ENCODE results near the gene AKR7A3. TPM values are rescaled to one million over a fixed set of nuclear protein-coding genes. Genes with fewer than 3 reads are reported as not detected.
A peak's percentile ranks its signal among the peaks of the same experiment; 100 is the strongest.

Gene AKR7A3
- total RNA-seq, 1 donor from 2014 or later, result 11.7 TPM

DNA sequence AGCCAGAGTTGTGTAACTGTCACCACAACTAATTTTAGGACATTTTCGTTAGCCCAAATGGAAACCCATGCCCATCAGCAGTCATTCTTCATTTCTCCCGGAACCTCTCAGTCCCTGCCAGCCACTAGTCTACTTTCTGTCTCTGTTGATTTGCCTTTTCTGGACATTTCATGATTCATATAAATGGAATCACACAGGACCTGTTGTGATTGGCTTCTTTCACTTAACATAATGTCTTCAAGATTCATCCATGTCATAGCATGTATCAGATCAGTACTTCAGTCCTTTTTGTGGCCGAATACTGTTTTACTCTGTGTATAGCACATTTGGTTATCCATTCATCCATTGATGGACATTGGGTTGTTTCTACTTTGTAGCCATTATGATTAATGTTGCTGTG, 30.6 kb upstream of the AKR7A3 start:
- no peak for DNase-seq (ENCODE audit: low spot score in 2 of 2)
- no peaks in the 10 kb centered on the region for H3K27me3 ChIP-seq
- TF ChIP-seq, protein P1, sequence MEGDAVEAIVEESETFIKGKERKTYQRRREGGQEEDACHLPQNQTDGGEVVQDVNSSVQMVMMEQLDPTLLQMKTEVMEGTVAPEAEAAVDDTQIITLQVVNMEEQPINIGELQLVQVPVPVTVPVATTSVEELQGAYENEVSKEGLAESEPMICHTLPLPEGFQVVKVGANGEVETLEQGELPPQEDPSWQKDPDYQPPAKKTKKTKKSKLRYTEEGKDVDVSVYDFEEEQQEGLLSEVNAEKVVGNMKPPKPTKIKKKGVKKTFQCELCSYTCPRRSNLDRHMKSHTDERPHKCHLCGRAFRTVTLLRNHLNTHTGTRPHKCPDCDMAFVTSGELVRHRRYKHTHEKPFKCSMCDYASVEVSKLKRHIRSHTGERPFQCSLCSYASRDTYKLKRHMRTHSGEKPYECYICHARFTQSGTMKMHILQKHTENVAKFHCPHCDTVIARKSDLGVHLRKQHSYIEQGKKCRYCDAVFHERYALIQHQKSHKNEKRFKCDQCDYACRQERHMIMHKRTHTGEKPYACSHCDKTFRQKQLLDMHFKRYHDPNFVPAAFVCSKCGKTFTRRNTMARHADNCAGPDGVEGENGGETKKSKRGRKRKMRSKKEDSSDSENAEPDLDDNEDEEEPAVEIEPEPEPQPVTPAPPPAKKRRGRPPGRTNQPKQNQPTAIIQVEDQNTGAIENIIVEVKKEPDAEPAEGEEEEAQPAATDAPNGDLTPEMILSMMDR (IDR thresholded peaks at IDR 0.05), result no peak
- peaks cover 5 to 14% of the 10 kb centered on the region in 2 donors for H3K36me3 ChIP-seq
- no peaks in the 10 kb centered on the region for H3K4me1 ChIP-seq
- H3K9me3 ChIP-seq, result no peaks in the 10 kb centered on the region
- intact Hi-C loops (cut with DNase I), result loop anchor here (10.0 kb wide), 1 partner anchor 394 kb away; no protein-coding TSS in a partner anchor
- no peak overlapping the region for H3K4me3 ChIP-seq
- no peak overlapping the region for H3K27ac ChIP-seq

DNA sequence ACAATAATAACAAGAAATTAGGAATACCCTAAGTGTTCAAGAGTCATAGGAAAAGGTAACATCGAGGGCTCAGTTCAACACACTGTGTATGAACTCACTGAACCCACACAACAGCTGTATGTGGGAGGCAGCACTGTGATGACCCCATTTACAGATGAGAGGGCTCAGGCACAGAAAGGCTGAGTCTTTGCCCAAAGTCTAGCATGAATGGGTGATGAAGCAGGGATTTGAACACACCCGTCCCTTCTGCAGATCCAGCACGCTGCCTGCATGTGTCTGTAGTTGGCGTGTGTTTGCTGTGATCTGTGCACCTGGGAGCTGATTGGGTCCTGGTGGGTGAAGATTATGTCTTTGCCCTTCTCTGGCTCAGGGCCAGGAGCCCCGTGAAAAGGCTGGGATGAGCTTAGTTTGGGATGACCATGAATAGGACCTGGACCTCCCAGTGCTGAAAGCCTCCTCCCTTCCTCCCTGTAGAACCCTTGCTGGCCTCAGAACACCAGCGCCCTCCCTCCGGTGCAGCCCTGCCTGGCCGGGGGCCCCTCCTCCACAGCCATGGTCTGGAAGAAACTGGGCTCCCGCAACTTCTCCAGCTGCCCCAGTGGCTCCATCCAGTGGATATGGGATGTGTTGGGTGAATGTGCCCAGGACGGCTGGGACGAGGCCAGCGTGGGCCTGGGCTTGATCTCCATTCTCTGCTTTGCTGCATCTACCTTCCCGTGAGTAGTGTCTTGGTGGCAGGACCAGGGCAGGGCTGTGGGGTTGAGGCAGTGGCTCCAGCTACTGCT, 28.7 kb upstream of the AKR7A3 start:
- peaks cover 0 to 5% of the 10 kb centered on the region in 2 donors for H3K4me1 ChIP-seq
- H3K4me3 ChIP-seq, result no peak overlapping the region
- no peak overlapping the region for H3K27ac ChIP-seq
- peaks cover 0 to 7% of the 10 kb centered on the region in 2 donors for H3K36me3 ChIP-seq
- TF ChIP-seq, protein P1 (IDR thresholded peaks at IDR 0.05), result no peak
- intact Hi-C loops (cut with DNase I), result loop anchor here (10.0 kb wide), 1 partner anchor 393 kb away; no protein-coding TSS in a partner anchor
- no peaks in the 10 kb centered on the region for H3K9me3 ChIP-seq
- no peak for DNase-seq (ENCODE audit: low spot score in 2 of 2)
- H3K27me3 ChIP-seq, result no peaks in the 10 kb centered on the region

DNA sequence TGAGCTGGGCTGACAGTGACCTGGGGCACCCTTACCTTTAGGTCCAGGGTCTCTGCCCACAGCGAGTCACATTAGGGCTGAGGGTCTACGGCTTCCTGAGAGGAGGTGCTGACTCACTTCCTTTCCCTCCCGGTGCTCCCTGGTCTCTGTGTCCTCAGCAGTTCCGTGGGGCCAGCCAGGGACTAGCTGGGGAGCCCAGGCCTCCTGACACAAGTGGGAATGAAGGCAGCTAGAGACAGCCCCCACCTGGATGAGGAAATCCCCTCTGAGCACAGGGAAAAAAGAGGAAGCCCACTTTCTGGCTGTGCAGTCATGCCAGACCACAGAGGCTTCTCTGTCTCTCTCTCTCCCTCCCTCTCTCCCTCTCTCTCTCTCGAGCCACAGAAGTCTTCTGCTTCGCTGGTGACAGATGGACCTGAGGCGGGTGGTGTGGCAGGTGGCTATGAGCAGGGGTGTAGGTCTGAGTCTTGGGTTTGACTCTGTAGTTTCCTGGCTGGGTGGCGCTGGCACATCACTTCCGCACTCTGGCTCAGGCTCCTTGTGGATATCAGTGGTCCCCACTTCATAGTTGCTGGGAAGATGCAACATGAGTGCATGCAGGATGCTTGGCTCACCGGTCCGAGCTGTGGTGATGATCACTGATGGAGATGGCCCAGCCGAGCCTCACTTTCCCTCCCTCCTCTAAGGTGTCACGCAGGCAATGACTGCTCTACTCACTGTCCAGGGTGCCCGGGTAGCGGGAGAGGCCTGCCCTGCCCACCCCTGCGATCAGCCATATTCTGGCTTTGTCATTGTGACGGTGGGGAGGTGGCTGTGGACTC, 27.0 kb upstream of the AKR7A3 start:
- no peaks in the 10 kb centered on the region for H3K27me3 ChIP-seq
- H3K36me3 ChIP-seq, result peaks cover 0 to 7% of the 10 kb centered on the region in 2 donors
- H3K9me3 ChIP-seq, result no peaks in the 10 kb centered on the region
- no peak for DNase-seq (ENCODE audit: low spot score in 2 of 2)
- H3K27ac ChIP-seq, result no peak overlapping the region
- TF ChIP-seq, protein P1 (IDR thresholded peaks at IDR 0.05), result no peak
- peaks cover 0 to 13% of the 10 kb centered on the region in 2 donors for H3K4me1 ChIP-seq
- H3K4me3 ChIP-seq, result no peak overlapping the region
- intact Hi-C loops (cut with DNase I), result loop anchor here (10.0 kb wide), 1 partner anchor 391 kb away; no protein-coding TSS in a partner anchor

DNA sequence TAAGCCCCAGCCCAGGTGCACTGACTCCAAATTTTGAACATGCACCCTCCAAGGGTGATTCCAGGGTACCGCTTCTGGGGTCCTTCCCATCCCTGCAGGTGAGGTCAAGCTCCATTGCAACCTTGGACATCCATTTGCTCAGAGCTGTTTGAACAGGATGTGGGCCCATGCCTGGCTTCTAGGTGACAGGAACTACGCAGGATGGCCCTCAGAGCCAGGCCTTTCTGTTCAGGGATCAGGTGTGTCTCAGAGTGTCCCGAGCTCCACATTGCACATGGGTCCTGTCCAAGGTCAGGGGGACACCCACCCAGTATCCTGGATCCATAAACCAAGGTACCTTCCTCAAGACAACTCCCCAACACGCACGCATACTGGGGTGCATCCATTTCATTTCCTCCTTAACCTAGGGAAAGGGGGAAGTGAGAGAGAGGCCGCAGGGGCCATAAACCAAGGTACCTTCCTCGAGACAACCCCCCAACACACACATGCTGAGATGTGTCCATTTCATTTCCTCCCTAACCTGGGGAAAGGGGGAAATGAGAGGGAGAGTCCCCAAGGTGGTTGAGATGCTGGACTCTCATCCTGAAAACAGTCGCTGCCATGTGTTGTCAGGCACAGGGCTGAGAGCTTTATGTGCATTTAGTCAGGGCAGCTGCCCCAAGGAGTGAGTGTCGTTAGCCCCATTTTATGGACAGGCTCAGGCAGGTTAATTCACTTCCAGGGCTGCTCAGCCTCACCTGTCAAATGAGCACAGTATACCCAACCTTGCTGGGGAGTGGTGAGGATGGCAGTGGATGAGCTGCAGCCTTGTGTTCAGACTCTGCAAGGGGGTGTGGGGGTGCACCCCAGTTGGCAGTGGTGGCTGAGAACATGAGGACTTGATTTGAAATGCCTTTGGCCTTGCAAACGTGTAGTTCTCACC, 25.7 kb upstream of the AKR7A3 start:
- H3K36me3 ChIP-seq, result peaks cover 0 to 7% of the 10 kb centered on the region in 2 donors
- H3K27me3 ChIP-seq, result no peaks in the 10 kb centered on the region
- TF ChIP-seq, protein P1 (IDR thresholded peaks at IDR 0.05), result no peak
- no peak for DNase-seq (ENCODE audit: low spot score in 2 of 2)
- H3K27ac ChIP-seq, result no peak overlapping the region
- intact Hi-C loops (cut with DNase I), result loop anchor here (2.0 to 10.0 kb wide), 4 partner anchors 75 to 389 kb away; partner anchors contain the start of gene NBL1
- H3K4me1 ChIP-seq, result peaks cover 0 to 13% of the 10 kb centered on the region in 2 donors
- no peaks in the 10 kb centered on the region for H3K9me3 ChIP-seq
- no peak overlapping the region for H3K4me3 ChIP-seq

DNA sequence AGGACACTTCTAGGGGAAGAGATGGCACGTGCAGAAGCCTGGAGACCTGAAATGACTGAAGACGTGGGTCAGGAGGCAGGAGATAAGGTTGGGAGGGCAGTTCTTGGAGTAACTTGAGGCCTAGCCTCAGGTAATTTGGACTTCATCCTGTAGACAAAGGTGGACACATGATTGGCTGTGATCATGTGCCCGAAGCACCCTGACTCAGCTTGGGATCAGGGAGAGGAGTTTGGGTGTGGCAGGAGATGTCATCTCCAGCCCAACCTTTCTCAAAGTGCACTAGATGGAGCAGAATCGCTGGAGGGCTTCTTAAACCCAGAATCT, 25.0 kb upstream of the AKR7A3 start:
- Histone ChIP-seq H3K4me3 (peak overlapping the region in 1 of 2 donors; percentile 71), H3K27ac (no peak overlapping the region), H3K4me1 (peaks cover 0 to 13% of the 10 kb centered on the region in 2 donors), H3K36me3 (peaks cover 0 to 6% of the 10 kb centered on the region in 2 donors), H3K27me3 (no peaks in the 10 kb centered on the region), H3K9me3 (no peaks in the 10 kb centered on the region)
- intact Hi-C loops (cut with DNase I), result loop anchor here (2.0 to 10.0 kb wide), 4 partner anchors 75 to 389 kb away; partner anchors contain the start of gene NBL1
- no peak for DNase-seq (ENCODE audit: low spot score in 2 of 2)
- TF ChIP-seq, protein P1 (IDR thresholded peaks at IDR 0.05), result no peak
